ENCODE results near the gene FLT4. TPM values are rescaled to one million over a fixed set of nuclear protein-coding genes. Genes with fewer than 3 reads are reported as not detected.

FLT4 gene
- total and polyA plus RNA-seq, 2 of the 13 experiments (the other 11 are each of a cell fraction or from before 2014, with no cell fraction given) = not detected

DNA sequence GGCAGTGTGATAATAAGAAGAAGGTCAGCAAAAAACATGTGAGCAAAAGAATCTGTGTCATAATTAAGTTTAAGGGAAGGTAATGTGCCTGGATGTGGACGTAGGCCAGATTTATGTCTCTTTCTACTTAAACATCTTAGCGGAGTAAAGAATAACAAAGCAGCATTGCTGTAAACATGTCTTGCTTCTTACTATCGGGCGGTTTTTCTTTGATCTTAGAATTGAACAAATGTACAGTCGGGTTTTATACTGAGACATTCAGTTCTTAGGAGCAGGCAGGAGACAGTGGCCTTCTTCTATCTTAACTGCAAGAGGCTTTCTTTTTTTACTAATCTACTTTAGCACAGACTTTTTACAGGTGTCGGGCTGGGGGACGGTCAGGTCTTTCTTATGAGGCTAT, 40.4 kb upstream of the FLT4 start:
- DNase-seq (ENCODE audit: low spot score) = no peak
- BruUV-seq (replicated peaks) = no TSS peak
- TF ChIP-seq PHF5A (CRISPR knock-in tag; IDR thresholded peaks at IDR 0.05; ENCODE audit: low read depth, unreplicated experiment) (no peak), KAT8 (CRISPR knock-in tag; IDR thresholded peaks at IDR 0.05) (no peak), MAZ (IDR thresholded peaks at IDR 0.05; ENCODE audit: borderline replicate concordance, low read depth, low read length) (no peak), MAZ (CRISPR knock-in tag; IDR thresholded peaks at IDR 0.05; ENCODE audit: low read depth) (no peak), MEF2D (CRISPR knock-in tag; IDR thresholded peaks at IDR 0.05) (no peak), GATAD2A (CRISPR knock-in tag; IDR thresholded peaks at IDR 0.05) (no peak), POGZ (CRISPR knock-in tag; IDR thresholded peaks at IDR 0.05) (no peak), MTA1 (CRISPR knock-in tag; IDR thresholded peaks at IDR 0.05; ENCODE audit: borderline replicate concordance) (no peak), HOXA3 (CRISPR knock-in tag; IDR thresholded peaks at IDR 0.05) (no peak)
- TF ChIP-seq, protein P1, sequence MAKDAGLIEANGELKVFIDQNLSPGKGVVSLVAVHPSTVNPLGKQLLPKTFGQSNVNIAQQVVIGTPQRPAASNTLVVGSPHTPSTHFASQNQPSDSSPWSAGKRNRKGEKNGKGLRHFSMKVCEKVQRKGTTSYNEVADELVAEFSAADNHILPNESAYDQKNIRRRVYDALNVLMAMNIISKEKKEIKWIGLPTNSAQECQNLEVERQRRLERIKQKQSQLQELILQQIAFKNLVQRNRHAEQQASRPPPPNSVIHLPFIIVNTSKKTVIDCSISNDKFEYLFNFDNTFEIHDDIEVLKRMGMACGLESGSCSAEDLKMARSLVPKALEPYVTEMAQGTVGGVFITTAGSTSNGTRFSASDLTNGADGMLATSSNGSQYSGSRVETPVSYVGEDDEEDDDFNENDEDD (CRISPR knock-in tag; IDR thresholded peaks at IDR 0.05; ENCODE audit: borderline replicate concordance) = no peak
- TF ChIP-seq, protein P2, sequence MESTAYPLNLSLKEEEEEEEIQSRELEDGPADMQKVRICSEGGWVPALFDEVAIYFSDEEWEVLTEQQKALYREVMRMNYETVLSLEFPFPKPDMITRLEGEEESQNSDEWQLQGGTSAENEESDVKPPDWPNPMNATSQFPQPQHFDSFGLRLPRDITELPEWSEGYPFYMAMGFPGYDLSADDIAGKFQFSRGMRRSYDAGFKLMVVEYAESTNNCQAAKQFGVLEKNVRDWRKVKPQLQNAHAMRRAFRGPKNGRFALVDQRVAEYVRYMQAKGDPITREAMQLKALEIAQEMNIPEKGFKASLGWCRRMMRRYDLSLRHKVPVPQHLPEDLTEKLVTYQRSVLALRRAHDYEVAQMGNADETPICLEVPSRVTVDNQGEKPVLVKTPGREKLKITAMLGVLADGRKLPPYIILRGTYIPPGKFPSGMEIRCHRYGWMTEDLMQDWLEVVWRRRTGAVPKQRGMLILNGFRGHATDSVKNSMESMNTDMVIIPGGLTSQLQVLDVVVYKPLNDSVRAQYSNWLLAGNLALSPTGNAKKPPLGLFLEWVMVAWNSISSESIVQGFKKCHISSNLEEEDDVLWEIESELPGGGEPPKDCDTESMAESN (CRISPR knock-in tag; conservative IDR thresholded peaks at IDR 0.05) = no peak
- H4K20me1 ChIP-seq (ENCODE audit: insufficient read depth, low read length) = no peaks in the 10 kb centered on the region
- no peak for ATAC-seq
- H3K4me2 ChIP-seq (ENCODE audit: low read depth, low read length) = no peak overlapping the region
- H3K79me2 ChIP-seq (ENCODE audit: insufficient read depth, low read length) = no peaks in the 10 kb centered on the region
- no peak for FAIRE-seq
- in situ Hi-C loops (cut with HindIII; ENCODE audit: extremely low pct_ligation_motif_present, low pct_unique_long_range_greater_than_20kb) = no loop called here
- no peak overlapping the region for H3K27ac ChIP-seq (ENCODE audit: extremely low read length, insufficient read depth, low read length)
- no peaks in the 10 kb centered on the region for H3K36me3 ChIP-seq (replicated peaks in 1 of 2; ENCODE audit: control insufficient read depth in 1 of 2, insufficient read depth in 2 of 2, low read length in 2 of 2)
- WGBS (ENCODE audit: low lambda C conversion rate) = 69% methylated on average over 7 of the region's 7 CpGs
- peaks cover 0 to 20% of the 10 kb centered on the region in 2 experiments; a peak in 4 of 5 replicates for H3K27me3 ChIP-seq (ENCODE audit: control insufficient read depth in 1 of 2, insufficient read depth in 2 of 2, low read length in 2 of 2)
- CTCF ChIA-PET (ENCODE audit: low intra/inter-chr PET ratio, low total read pairs) = no interaction called here
- POLR2A ChIA-PET = no interaction called here
- no peak overlapping the region for H3K4me3 ChIP-seq (replicated peaks in 1 of 3; ENCODE audit: insufficient read depth in 1 of 3, low read depth in 2 of 3, low read length in 3 of 3)
- H3K9me3 ChIP-seq (ENCODE audit: low read length) = no peaks in the 10 kb centered on the region
- H3K9ac ChIP-seq (ENCODE audit: insufficient read depth, low read depth, low read length) = no peak overlapping the region
- H2AFZ ChIP-seq (ENCODE audit: low read length) = no peak overlapping the region
- intact Hi-C loops (cut with micrococcal nuclease; ENCODE audit: unreplicated experiment) = no loop called here
- H3K4me1 ChIP-seq (ENCODE audit: insufficient read depth, low read length) = peaks cover 1% of the 10 kb centered on the region; the same call in 1 of the 2 replicates
